NCI-H446 (cell line): ENCODE results near the gene REG1A.

Source experiments
- DNase-seq, 2 experiments: peaks; one replicate each; lab custom pipeline; 2025; lab: John Stamatoyannopoulos, UW

Gene REG1A

GRCh38 chr2:79120194-79120713 is at the start of gene REG1A:
REG1A (plus strand) TSS chr2:79120488; CDS start chr2:79120862, 374 bp downstream.
- no peak for DNase-seq

GRCh38 chr2:79071078-79071477 is 49.2 kb upstream of the REG1A start:
- DNase-seq = no peak

GRCh38 chr2:79082987-79083386 is 37.3 kb upstream of the REG1A start:
- DNase-seq = no peak

GRCh38 chr2:79083597-79084251 is 36.6 kb upstream of the REG1A start:
- no peak for DNase-seq

- no peak for DNase-seq
Observed at GRCh38 chr2:79084495-79085135, 35.7 kb upstream of the REG1A start.

- no peak for DNase-seq
Observed at GRCh38 chr2:79085382-79085781, 34.9 kb upstream of the REG1A start.

GRCh38 chr2:79086255-79086654 is 34.0 kb upstream of the REG1A start:
- DNase-seq = no peak

- no peak for DNase-seq
Observed at GRCh38 chr2:79087785-79088364, 32.4 kb upstream of the REG1A start, which contains the start of gene REG1B. REG1B (minus strand) TSS chr2:79087993; CDS start chr2:79087612, 381 bp downstream.

- no peak for DNase-seq
Observed at GRCh38 chr2:79090693-79091092, 29.6 kb upstream of the REG1A start.

- no peak for DNase-seq
Observed at GRCh38 chr2:79097843-79098242, 22.4 kb upstream of the REG1A start.

GRCh38 chr2:79099140-79099686 is 21.1 kb upstream of the REG1A start:
- no peak for DNase-seq

GRCh38 chr2:79100285-79100684 is 20.0 kb upstream of the REG1A start:
- no peak for DNase-seq

- no peak for DNase-seq
Observed at GRCh38 chr2:79101024-79101423, 19.3 kb upstream of the REG1A start.

GRCh38 chr2:79103214-79103613 is 17.1 kb upstream of the REG1A start:
- DNase-seq = no peak

- no peak for DNase-seq
Observed at GRCh38 chr2:79105259-79105658, 15.0 kb upstream of the REG1A start.

GRCh38 chr2:79112269-79112668 is 8.0 kb upstream of the REG1A start:
- DNase-seq = no peak

- DNase-seq = no peak
Observed at GRCh38 chr2:79114797-79115494, 5.3 kb upstream of the REG1A start.

GRCh38 chr2:79116997-79117928 is 3.0 kb upstream of the REG1A start:
- DNase-seq = no peak

- no peak for DNase-seq
Observed at GRCh38 chr2:79122676-79123075, 2.4 kb downstream of the REG1A start.

- no peak for DNase-seq
Observed at GRCh38 chr2:79124907-79125720, 4.8 kb downstream of the REG1A start.

- no peak for DNase-seq
Observed at GRCh38 chr2:79125721-79125985, 5.4 kb downstream of the REG1A start.
